ELR (cell line): ENCODE results near the gene SLC66A3.

Experiments used
- DNase-seq: peaks from one replicate; pipeline ENCODE4 v3.0.0-alpha.2; 2015; ENCODE audit warnings: low read depth

SLC66A3 gene

GRCh38 chr2:11213975-11214374 lies 58.7 kb downstream of the SLC66A3 start:
- DNase-seq: no peak

GRCh38 chr2:11214770-11215169 lies 59.5 kb downstream of the SLC66A3 start:
- DNase-seq: no peak

GRCh38 chr2:11215407-11215806 lies 60.1 kb downstream of the SLC66A3 start:
- no peak for DNase-seq

- DNase-seq: no peak
Observed at GRCh38 chr2:11220445-11220844, 65.2 kb downstream of the SLC66A3 start.

- no peak for DNase-seq
Observed at GRCh38 chr2:11222845-11223244, 67.6 kb downstream of the SLC66A3 start.

- DNase-seq: no peak
Observed at GRCh38 chr2:11224887-11225286, 69.6 kb downstream of the SLC66A3 start.

- DNase-seq: no peak
Observed at GRCh38 chr2:11227595-11227994, 72.3 kb downstream of the SLC66A3 start.
